ENCODE measurements around the gene MIB2. TPM values are rescaled to one million over a fixed set of nuclear protein-coding genes. Genes with fewer than 3 reads are reported as not detected.

Gene MIB2
- total RNA-seq, 1 donor from 2014 or later = 88.7 TPM

GRCh38 chr1:1678581-1679380 lies 63.5 kb downstream of the MIB2 start:
- Histone ChIP-seq H3K9me3 (no peaks in the 10 kb centered on the region), H3K36me3 (peaks cover 6% of the 10 kb centered on the region), H3K27me3 (no peaks in the 10 kb centered on the region), H3K4me1 (peaks cover 6% of the 10 kb centered on the region), H3K27ac (peak overlapping the region; percentile 30), H3K4me3 (no peak overlapping the region)
- DNase-seq (peak; percentile 61), ATAC-seq (peak; percentile 7)
- intact Hi-C loops (cut with DNase I) = no loop called here
- TF ChIP-seq CTCF (IDR thresholded peaks at IDR 0.05) = no peak

Other genes with a start within 250 kb of the MIB2 start
- gene AURKAIP1, start 240.3 kb upstream of the MIB2 start, total RNA-seq = 92.1 TPM
- 165 TPM for gene CCNL2, start 216.2 kb upstream of the MIB2 start, total RNA-seq
- gene MRPL20, start 208.2 kb upstream of the MIB2 start, total RNA-seq = 80.7 TPM
- 21.5 TPM for gene ANKRD65, start 194.2 kb upstream of the MIB2 start, total RNA-seq
- gene VWA1, start 179.8 kb upstream of the MIB2 start, total RNA-seq = 87.4 TPM
- gene ATAD3C, start 165.8 kb upstream of the MIB2 start, total RNA-seq = 10.4 TPM
- gene ATAD3B, start 143.7 kb upstream of the MIB2 start, total RNA-seq = 24.3 TPM
- 21.9 TPM for gene ATAD3A, start 103.3 kb upstream of the MIB2 start, total RNA-seq
- 2.9 TPM for gene TMEM240, start 74.9 kb upstream of the MIB2 start, total RNA-seq
- 125 TPM for gene SSU72, start 40.6 kb upstream of the MIB2 start, total RNA-seq
- gene FNDC10, start 15.4 kb upstream of the MIB2 start, total RNA-seq = 7.4 TPM
- gene MMP23B, start 16.7 kb downstream of the MIB2 start, total RNA-seq = 40.3 TPM
- 24.8 TPM for gene CDK11B, start 43.5 kb downstream of the MIB2 start, total RNA-seq
- gene SLC35E2B, start 77.3 kb downstream of the MIB2 start, total RNA-seq = 49.8 TPM
- 51.7 TPM for gene CDK11A, start 108.9 kb downstream of the MIB2 start, total RNA-seq
- 99.2 TPM for gene NADK, start 163.0 kb downstream of the MIB2 start, total RNA-seq